Measurements from ENCODE around the gene MMEL1. TPM values are rescaled to one million over a fixed set of nuclear protein-coding genes. Genes with fewer than 3 reads are reported as not detected.

MMEL1 gene
- total and polyA plus RNA-seq, 12 donors: 0.17 to 3.9 (median 0.67) TPM; not detected in 7

DNA sequence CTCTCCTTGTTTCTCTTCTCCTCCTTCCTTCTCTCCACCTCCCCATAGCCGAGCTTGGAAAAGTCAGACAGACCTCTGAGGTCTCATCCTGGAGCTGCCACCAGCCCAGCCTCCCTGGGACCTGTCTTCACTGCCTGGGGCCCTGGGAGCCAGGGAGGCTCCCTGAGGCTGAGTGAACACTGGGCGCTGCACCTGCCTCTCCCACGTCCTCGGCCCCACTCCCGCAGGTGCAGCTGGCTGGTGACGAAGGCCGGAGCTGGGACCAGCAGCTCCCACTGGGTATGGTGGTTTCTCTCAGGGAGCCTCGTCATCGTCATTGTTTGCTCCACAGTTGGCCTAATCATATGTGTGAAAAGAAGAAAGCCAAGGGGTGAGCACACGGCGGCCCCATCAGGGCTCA lies 71.4 kb downstream of the MMEL1 start:
- 90 to 91% methylated on average over 11 of the region's 11 CpGs for WGBS, 2 donors
- TF ChIP-seq CTCF (IDR thresholded peaks at IDR 0.05): no peak
- intact Hi-C loops (cut with DNase I): no loop called here

GRCh38 chr1:2560299-2561073 lies 72.3 kb downstream of the MMEL1 start:
- H3K4me1 ChIP-seq: peaks cover 6 to 29% (median 20%) of the 10 kb centered on the region in 9 donors

More for the DNA sequence above, 71.4 kb downstream of the MMEL1 start:
- DNase-seq (no peak), ATAC-seq (no peak)
- Histone ChIP-seq H3K4me3 (no peak overlapping the region), H3K36me3 (peaks cover 0 to 64% (median 4%) of the 10 kb centered on the region in 9 donors), H3K27ac (no peak overlapping the region), H3K4me1 (peaks cover 6 to 23% (median 14%) of the 10 kb centered on the region in 9 donors), H3K27me3 (peaks cover 0 to 12% (median 0%) of the 10 kb centered on the region in 7 donors), H3K9me3 (no peaks in the 10 kb centered on the region)

DNA sequence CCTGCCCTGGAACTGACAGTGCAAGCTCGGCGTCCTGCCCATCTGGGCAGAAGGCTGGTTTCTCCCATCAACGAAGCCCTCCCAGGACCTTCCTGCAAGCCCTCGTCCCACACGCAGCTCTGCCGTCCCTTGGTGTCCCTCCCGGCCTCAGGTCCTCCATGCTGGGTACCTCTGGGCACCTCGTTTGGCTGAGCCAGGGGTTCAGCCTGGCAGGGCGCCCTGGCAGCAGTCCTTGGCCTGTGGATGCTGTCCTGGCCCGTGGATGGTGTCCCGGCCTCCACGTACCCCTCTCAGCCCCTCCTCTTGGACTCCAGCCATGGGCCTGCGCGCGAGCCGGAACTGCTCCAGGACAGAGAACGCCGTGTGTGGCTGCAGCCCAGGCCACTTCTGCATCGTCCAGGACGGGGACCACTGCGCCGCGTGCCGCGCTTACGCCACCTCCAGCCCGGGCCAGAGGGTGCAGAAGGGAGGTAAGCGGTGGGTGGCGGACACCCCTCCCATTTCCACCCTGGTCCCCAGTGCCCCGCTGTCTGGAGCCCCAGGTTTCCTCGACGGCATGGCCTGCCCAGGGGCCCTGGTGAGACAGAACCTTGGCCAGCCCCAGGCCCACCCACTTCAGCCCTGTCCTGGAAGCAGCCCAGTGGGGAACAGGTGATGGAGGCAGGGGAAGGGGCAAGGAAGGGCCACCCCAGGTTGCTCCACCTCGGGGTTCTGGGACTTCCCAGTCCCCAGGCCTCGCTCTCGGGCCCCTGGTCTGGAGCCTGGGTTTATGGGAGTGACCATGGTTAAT lies 73.1 kb downstream of the MMEL1 start:
- DNase-seq (no peak), ATAC-seq (no peak)
- H3K9me3 ChIP-seq: no peaks in the 10 kb centered on the region
- no peak overlapping the region for H3K27ac ChIP-seq
- WGBS, 2 donors: 77 to 79% methylated on average over 35 of the region's 35 CpGs
- H3K36me3 ChIP-seq: peaks cover 0 to 64% (median 4%) of the 10 kb centered on the region in 9 donors
- peaks cover 8 to 37% (median 28%) of the 10 kb centered on the region in 9 donors for H3K4me1 ChIP-seq
- H3K27me3 ChIP-seq: peaks cover 0 to 2% (median 0%) of the 10 kb centered on the region in 7 donors
- TF ChIP-seq CTCF (IDR thresholded peaks at IDR 0.05): no peak
- intact Hi-C loops (cut with DNase I): loop anchor here in 1 of 10 donors (2.0 kb wide), 1 partner anchor 15 kb away; no protein-coding TSS in a partner anchor
- H3K4me3 ChIP-seq: no peak overlapping the region

More at GRCh38 chr1:2560299-2561073, 72.3 kb downstream of the MMEL1 start:
- intact Hi-C loops (cut with DNase I): no loop called here
- Histone ChIP-seq H3K27ac (no peak overlapping the region), H3K36me3 (peaks cover 0 to 64% (median 4%) of the 10 kb centered on the region in 9 donors), H3K9me3 (no peaks in the 10 kb centered on the region), H3K4me3 (no peak overlapping the region), H3K27me3 (peaks cover 0 to 8% (median 0%) of the 10 kb centered on the region in 7 donors)
- TF ChIP-seq CTCF (IDR thresholded peaks at IDR 0.05): no peak
- 87 to 88% methylated on average over 15 of the region's 15 CpGs for WGBS, 2 donors
- no peak for ATAC-seq
- no peak for DNase-seq

GRCh38 chr1:2558861-2559260 lies 74.0 kb downstream of the MMEL1 start:
- no peak for DNase-seq
- no peak for TF ChIP-seq CTCF (IDR thresholded peaks at IDR 0.05)
- H3K4me3 ChIP-seq: no peak overlapping the region
- H3K4me1 ChIP-seq: peaks cover 8 to 44% (median 32%) of the 10 kb centered on the region in 9 donors
- peaks cover 0 to 63% (median 4%) of the 10 kb centered on the region in 9 donors for H3K36me3 ChIP-seq
- no peak overlapping the region for H3K27ac ChIP-seq
- H3K9me3 ChIP-seq: no peaks in the 10 kb centered on the region
- ATAC-seq: no peak
- WGBS, 2 donors: 95 to 97% methylated on average over 6 of the region's 6 CpGs
- H3K27me3 ChIP-seq: peaks cover 0 to 3% (median 0%) of the 10 kb centered on the region in 7 donors
- intact Hi-C loops (cut with DNase I): loop anchor here in 1 of 10 donors (2.0 kb wide), 1 partner anchor 16 kb away; no protein-coding TSS in a partner anchor

Data from heart right ventricle (tissue), 16 donors.